HG03108 (cell line): ENCODE measurements around the gene LMTK2.

ENCODE experiments used
- ATAC-seq: cut with Tn5 transposase; IDR thresholded peaks from one replicate; pipeline ENCODE4 v1.9.1; 2021; ENCODE audit warnings: moderate library complexity; ENCODE audit not compliant: unreplicated experiment

LMTK2 gene

GRCh38 chr7:98171449-98171848 is 64.8 kb downstream of the LMTK2 start:
- no peak for ATAC-seq

- no peak for ATAC-seq
Measured at GRCh38 chr7:98174334-98175259, 67.9 kb downstream of the LMTK2 start.

DNA sequence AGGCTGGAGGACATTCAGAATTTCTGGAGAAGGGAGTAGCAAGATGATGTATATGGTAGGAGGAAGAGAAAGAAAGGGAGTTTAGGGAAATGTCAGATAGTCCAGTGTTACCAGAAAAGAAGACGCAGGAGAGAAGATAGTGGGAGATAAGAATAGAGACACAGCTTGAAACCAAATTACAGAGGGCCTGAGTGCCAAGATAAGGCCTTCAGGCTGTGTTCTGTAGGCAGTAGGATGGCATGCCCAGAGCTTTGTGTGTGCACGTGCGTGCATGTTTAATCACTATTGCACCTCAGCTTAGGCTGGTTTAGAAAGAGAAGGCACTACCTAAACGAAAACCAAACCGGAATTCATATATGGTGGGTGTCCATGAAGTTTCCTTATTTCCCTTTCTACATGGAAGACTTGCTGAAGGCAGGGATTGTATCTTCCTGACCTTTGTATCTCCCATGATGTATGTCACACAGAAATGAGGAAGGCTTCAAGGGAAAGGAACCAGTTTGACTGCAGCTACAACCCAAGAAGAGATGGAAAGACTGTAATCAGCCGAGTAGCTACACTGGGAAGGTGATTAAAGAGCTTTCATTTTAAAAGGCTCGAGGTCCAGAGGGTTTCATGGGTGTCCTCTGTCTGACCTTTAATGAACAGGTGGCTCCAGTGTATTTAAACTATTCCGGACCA is 68.7 kb downstream of the LMTK2 start:
- no peak for ATAC-seq

DNA sequence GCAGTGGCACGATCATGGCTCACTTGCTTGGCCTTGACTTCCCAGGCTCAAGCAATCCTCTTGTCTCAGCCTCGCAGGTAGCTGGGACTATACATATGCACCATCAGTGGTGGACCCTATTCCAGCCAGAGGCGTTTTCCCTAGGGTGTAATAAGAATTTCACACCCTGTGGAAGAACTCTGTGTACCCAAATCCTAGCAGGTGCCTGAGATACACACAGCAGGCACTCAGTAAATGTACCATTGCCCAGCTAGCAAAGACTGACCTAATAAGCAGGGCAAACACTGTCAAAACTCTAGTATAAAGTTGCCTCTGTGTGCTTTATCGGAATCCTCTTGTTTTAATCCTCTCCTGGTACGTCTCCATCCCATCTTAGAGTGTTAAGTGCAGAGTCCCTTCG is 70.9 kb downstream of the LMTK2 start:
- ATAC-seq, result no peak

- no peak for ATAC-seq
Measured at GRCh38 chr7:98178321-98178720, 71.7 kb downstream of the LMTK2 start.

- no peak for ATAC-seq
Measured at GRCh38 chr7:98178762-98179490, 72.3 kb downstream of the LMTK2 start.

DNA sequence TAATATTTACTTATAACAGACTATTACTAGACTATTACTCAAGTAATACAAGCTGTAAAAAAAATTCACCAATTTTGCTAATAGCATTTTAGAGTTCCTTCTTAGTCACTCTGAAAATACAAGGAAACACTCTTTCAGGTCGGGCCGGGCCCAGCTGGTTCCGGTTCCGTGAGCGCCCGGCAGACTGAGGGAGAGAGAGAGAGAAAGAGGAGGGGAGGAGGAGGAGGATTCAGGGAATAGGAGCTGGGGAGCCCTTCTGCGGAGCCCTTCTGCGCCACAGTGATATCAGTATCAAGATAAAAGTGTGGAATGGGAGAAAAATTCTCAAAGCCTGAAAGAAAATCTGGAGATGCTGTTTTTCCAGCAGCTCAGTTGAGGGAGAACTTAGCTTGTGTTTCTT is 74.1 kb downstream of the LMTK2 start:
- no peak for ATAC-seq

- ATAC-seq, result no peak
Measured at GRCh38 chr7:98185101-98185500, 78.4 kb downstream of the LMTK2 start.

- no peak for ATAC-seq
Measured at GRCh38 chr7:98186452-98187137, 79.9 kb downstream of the LMTK2 start.

GRCh38 chr7:98187138-98187502 is 80.5 kb downstream of the LMTK2 start:
- no peak for ATAC-seq

DNA sequence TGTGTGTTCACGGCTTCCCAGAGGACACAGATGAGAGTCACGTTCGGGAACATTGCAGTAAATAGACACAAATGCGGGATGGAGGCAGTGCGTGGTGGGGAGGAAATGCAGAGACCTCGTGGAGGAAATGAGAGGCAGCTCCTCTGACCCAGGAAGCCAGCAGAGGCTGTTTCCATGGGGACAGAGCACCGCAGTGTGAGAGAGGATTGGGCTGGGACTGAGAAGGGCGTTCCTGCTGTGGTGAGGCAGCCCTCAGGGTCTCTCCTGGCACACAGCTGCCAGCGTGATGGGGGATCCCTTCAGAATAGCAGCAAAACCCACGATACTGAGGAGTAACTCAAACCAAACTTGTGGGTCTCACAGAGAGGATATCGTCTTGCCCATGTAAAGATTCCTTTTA is 82.9 kb downstream of the LMTK2 start:
- ATAC-seq, result no peak

- ATAC-seq, result no peak
Measured at GRCh38 chr7:98191668-98192431, 85.2 kb downstream of the LMTK2 start.

GRCh38 chr7:98192781-98193457 is 86.3 kb downstream of the LMTK2 start:
- ATAC-seq, result no peak

GRCh38 chr7:98193474-98194180 is 87.0 kb downstream of the LMTK2 start:
- no peak for ATAC-seq

- no peak for ATAC-seq
Measured at GRCh38 chr7:98194186-98194585, 87.5 kb downstream of the LMTK2 start.

- no peak for ATAC-seq
Measured at GRCh38 chr7:98194672-98195457, 88.2 kb downstream of the LMTK2 start.

DNA sequence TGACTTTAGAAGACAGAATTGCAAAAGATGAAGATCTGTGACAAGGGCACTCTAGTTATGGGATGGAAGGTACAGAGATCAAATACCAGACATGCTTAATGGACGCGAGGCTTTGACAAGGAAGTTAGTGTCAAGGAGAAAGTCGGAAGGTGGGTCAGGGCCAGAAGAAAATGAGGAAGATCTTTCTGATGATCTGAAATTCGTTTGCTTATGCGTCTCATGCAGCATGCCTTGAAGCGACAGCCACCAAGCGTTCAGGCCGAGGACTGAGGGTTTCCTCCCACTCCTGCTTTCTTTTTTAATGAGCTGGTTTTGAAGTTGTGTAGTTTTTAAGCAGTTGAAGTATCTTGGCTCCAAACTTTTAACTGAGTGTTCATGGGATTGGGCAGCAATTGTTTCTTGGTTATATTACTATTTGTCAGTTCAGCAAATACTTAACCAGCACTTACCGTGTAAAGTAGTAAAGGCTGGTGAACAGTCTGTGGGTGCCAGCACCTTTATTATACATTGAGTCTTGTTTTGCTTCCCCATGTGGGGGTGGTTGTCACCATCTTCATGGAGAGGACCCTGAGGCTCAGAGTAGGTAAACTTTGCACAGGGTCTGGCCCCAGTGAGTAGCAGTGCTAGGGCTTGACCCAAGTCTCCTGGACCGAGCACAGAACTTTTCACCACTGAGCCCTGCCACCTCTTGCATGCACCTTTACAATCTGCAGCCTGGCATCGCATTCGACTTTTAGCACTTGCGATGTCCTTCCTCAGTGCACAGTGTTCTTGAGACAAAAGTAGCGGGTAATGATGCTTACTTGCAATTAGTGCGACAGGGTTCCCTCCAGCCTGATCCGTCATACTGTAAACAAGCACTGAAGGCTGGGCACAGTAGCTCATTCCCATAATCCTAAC is 90.3 kb downstream of the LMTK2 start:
- ATAC-seq, result no peak
